HepG2 (cell line): ENCODE measurements around the gene CCND1. TPM values are rescaled to one million over a fixed set of nuclear protein-coding genes. Genes with fewer than 3 reads are reported as not detected.

Experiments
- CBX1 ChIP-seq: IDR thresholded peaks from one replicate; pipeline ENCODE4 v1.6.1; 2016; ENCODE audit warnings: antibody characterized with exemption, low read depth
- CEBPG ChIP-seq: IDR thresholded peaks from 2 replicates; pipeline ENCODE4 v1.6.1; 2016
- ELF4 ChIP-seq: sonication (generic); formaldehyde crosslinking; IDR thresholded peaks from 2 replicates; pipeline ENCODE4 v1.5.0; 2020; ENCODE audit warnings: missing genetic modification reagents, mild to moderate bottlenecking, moderate library complexity, borderline replicate concordance
- HMG20B ChIP-seq: conservative IDR thresholded peaks from 2 replicates; pipeline ENCODE4 v1.6.1; 2016; ENCODE audit warnings: missing genetic modification reagents, missing compliant biosample characterization
- HNRNPLL ChIP-seq: fragments of 200-400 bp; formaldehyde crosslinking; IDR thresholded peaks from 2 replicates; pipeline ENCODE4 v1.6.1; 2017; ENCODE audit warnings: mild to moderate bottlenecking, low read depth, low read length; ENCODE audit not compliant: poor library complexity, severe bottlenecking
- IKZF5 ChIP-seq: IDR thresholded peaks from 2 replicates; pipeline ENCODE4 v1.6.1; 2018; ENCODE audit warnings: missing genetic modification reagents, mild to moderate bottlenecking, missing compliant biosample characterization
- KDM2A ChIP-seq: sonication (generic); formaldehyde crosslinking; IDR thresholded peaks from 2 replicates; pipeline ENCODE4 v1.4.0; 2020; ENCODE audit warnings: low read depth, missing genetic modification reagents, borderline replicate concordance
- KDM3A ChIP-seq: IDR thresholded peaks from 2 replicates; pipeline ENCODE4 v1.6.1; 2018; ENCODE audit warnings: low read depth, missing compliant biosample characterization
- MATR3 ChIP-seq: sonication (generic); formaldehyde crosslinking; IDR thresholded peaks from 2 replicates; pipeline ENCODE4 v1.4.0; 2020; ENCODE audit warnings: missing genetic modification reagents
- MXD4 ChIP-seq: IDR thresholded peaks from 2 replicates; pipeline ENCODE4 v1.6.1; 2016; ENCODE audit warnings: mild to moderate bottlenecking, missing biosample characterization, missing genetic modification reagents
- NFYB ChIP-seq: sonication (generic); formaldehyde crosslinking; IDR thresholded peaks from 2 replicates; pipeline ENCODE4 v1.4.0; 2020; ENCODE audit warnings: missing genetic modification reagents
- NR2F6 ChIP-seq, 2 experiments: IDR thresholded peaks; 2 replicates each; pipeline ENCODE4 v1.6.1; 2016; ENCODE audit warnings: antibody characterized with exemption in 1 of 2, mild to moderate bottlenecking in 1 of 2
- PREB ChIP-seq: sonication (generic); formaldehyde crosslinking; IDR thresholded peaks from 2 replicates; pipeline ENCODE4 v1.4.0; 2020; ENCODE audit warnings: missing genetic modification reagents
- TARDBP ChIP-seq: sonication (generic); formaldehyde crosslinking; IDR thresholded peaks from 2 replicates; pipeline ENCODE4 v1.8.0; 2022; ENCODE audit warnings: mild to moderate bottlenecking, missing genetic modification reagents
- TBX2 ChIP-seq: sonication (generic); formaldehyde crosslinking; IDR thresholded peaks from 2 replicates; pipeline ENCODE4 v1.5.0; 2020; ENCODE audit warnings: missing genetic modification reagents, mild to moderate bottlenecking, borderline replicate concordance
- ZNF275 ChIP-seq: sonication (generic); formaldehyde crosslinking; IDR thresholded peaks from 2 replicates; pipeline ENCODE4 v1.8.0; 2022; ENCODE audit warnings: missing genetic modification reagents, mild to moderate bottlenecking, inconsistent platforms, borderline replicate concordance
- ZNF441 ChIP-seq: sonication (generic); formaldehyde crosslinking; IDR thresholded peaks from 2 replicates; pipeline ENCODE4 v1.7.0; 2021; ENCODE audit warnings: missing genetic modification reagents, borderline replicate concordance
- ZNF510 ChIP-seq: sonication (generic); formaldehyde crosslinking; IDR thresholded peaks from 2 replicates; pipeline ENCODE4 v1.4.0; 2020; ENCODE audit warnings: low read depth, mild to moderate bottlenecking, missing genetic modification reagents
- ZNF790 ChIP-seq: sonication (generic); formaldehyde crosslinking; IDR thresholded peaks from 2 replicates; pipeline ENCODE4 v1.8.0; 2022; ENCODE audit warnings: missing genetic modification reagents, mild to moderate bottlenecking, borderline replicate concordance
- ZSCAN31 ChIP-seq: sonication (generic); formaldehyde crosslinking; IDR thresholded peaks from 2 replicates; pipeline ENCODE4 v1.5.0; 2020; ENCODE audit warnings: low read depth, mild to moderate bottlenecking, missing genetic modification reagents
- ZSCAN5A ChIP-seq: sonication (generic); formaldehyde crosslinking; IDR thresholded peaks from 2 replicates; pipeline ENCODE4 v1.8.0; 2022; ENCODE audit warnings: mild to moderate bottlenecking, missing genetic modification reagents, borderline replicate concordance
- polyA plus RNA-seq, 8 experiments: library from polyadenylated mRNA; depleted of rRNA in 3 of 8; stranded (reverse) in 7 of 8; unstranded in 1 of 8; fragments of >200 nt; fragmentation: Illumina TruSeq in 4 of 8; extraction: Trizol in 4 of 8; gene quantifications; 2 replicates each; pipeline versions ENCODE4 v1.2.1 to v1.2.3, GENCODE V29; 2011 to 2016; ENCODE audit warnings: low read depth in 4 of 8, missing spikeins in 1 of 8, mixed read lengths in 1 of 8; ENCODE audit not compliant: insufficient read depth in 1 of 8
- total RNA-seq, 5 experiments: library from RNA; depleted of rRNA; stranded (reverse); fragments of >200 nt; fragmentation: Illumina TruSeq; extraction: Trizol; gene quantifications; 2 replicates each; pipeline ENCODE4 v1.2.3, GENCODE V29; 2016; ENCODE audit warnings: low read depth in 1 of 5
- TF ChIP-seq, protein P1 (sequence below): sonication (generic); formaldehyde crosslinking; IDR thresholded peaks from 2 replicates; pipeline ENCODE4 v1.8.0; 2023; ENCODE audit warnings: mild to moderate bottlenecking, missing genetic modification reagents

The CCND1 gene
- total and polyA plus RNA-seq, 2 of the 13 experiments (the other 11 are each of a cell fraction or from before 2014, with no cell fraction given): 107 to 136 TPM

DNA sequence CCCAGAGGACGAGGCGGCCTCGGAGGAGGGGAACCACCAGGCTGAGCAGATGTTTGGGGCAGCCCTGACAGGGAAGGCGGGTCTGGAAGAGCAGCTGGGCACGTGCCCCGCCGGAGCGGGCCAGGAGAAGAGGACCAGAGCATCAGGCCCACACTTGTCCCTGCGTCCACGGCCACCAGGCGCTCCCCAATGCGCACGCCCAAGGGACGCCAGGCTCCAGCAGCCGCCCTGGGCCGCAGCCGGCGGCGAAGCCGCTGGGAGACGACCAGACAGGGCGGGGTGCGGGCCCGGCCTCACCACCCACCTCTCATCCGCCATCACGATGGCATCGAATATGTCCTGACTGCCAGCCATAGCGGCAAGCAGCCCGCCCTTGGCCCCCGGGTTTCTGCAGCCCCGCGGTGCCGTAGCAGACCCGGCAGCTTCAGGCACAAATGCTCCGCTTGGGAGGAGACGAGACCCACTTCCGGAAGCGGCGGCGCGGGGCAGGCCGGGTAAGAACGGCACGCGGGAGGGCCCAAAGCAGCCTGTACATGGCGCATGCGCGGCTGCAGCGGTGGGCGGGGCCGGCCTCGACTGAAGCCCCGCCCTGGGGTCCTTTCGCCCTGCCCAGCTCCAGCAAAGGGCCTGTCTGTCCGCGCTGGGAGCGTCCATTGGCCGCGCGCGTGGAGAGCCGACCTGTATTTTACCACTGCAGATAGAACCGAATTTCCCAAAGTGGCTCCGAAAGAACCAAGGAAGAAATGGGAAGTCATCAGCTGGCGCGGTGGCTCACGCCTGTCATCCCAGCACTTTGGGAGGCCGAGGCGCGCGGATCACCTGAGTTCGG is 34.1 kb downstream of the CCND1 start, which contains the start of gene LTO1 (continued):
- no peak for TF ChIP-seq PREB (CRISPR knock-in tag)
- peak; percentile 89 for TF ChIP-seq ZNF510
- TF ChIP-seq MATR3 (CRISPR knock-in tag): no peak
- TF ChIP-seq CBX1: peak; percentile 81
- peak; percentile 60; the same call in 1 of the 2 replicates for TF ChIP-seq KDM3A
- TF ChIP-seq HMG20B (CRISPR knock-in tag): 0 out of 2 replicates have a peak, but pooled peaks have one; percentile 15
- TF ChIP-seq MXD4 (CRISPR knock-in tag): peak; percentile 85
- TF ChIP-seq HNRNPLL: peak; percentile 28
- peak; percentile 70; the same call in 1 of the 2 replicates for TF ChIP-seq ELF4 (CRISPR knock-in tag)
- TF ChIP-seq ZNF441: peak; percentile 20; the same call in 1 of the 2 replicates
- 0 out of 2 replicates have a peak, but pooled peaks have one; percentile 3 for TF ChIP-seq CEBPG
- TF ChIP-seq TBX2 (CRISPR knock-in tag): peak; percentile 64; the same call in 1 of the 2 replicates
- TF ChIP-seq, protein P1, sequence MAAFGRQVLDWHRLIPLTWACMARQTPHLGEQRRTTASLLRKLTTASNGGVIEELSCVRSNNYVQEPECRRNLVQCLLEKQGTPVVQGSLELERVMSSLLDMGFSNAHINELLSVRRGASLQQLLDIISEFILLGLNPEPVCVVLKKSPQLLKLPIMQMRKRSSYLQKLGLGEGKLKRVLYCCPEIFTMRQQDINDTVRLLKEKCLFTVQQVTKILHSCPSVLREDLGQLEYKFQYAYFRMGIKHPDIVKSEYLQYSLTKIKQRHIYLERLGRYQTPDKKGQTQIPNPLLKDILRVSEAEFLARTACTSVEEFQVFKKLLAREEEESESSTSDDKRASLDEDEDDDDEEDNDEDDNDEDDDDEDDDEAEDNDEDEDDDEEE (CRISPR knock-in tag): peak; percentile 35; the same call in 1 of the 2 replicates
- 0 out of 2 replicates have a peak, but pooled peaks have one; percentile 59 for TF ChIP-seq ZSCAN5A (CRISPR knock-in tag)
- peak; percentile 93 for TF ChIP-seq KDM2A (CRISPR knock-in tag)
- peak; percentile 71; the same call in 1 of the 2 replicates for TF ChIP-seq ZSCAN31 (CRISPR knock-in tag)
- peak; percentile 73; the same call in 1 of the 2 replicates for TF ChIP-seq ZNF790 (CRISPR knock-in tag)
- peak; percentile 27; the same call in 1 of the 2 replicates for TF ChIP-seq IKZF5
- TF ChIP-seq NR2F6 (IDR thresholded peaks at IDR 0.05): no peak
- TF ChIP-seq NR2F6 (CRISPR knock-in tag; IDR thresholded peaks at IDR 0.05): peak; percentile 44; the same call in 1 of the 2 replicates
- peak; percentile 52; the same call in 1 of the 2 replicates for TF ChIP-seq TARDBP
- TF ChIP-seq ZNF275 (CRISPR knock-in tag): peak; percentile 27; the same call in 1 of the 2 replicates
- peak; percentile 40; the same call in 1 of the 2 replicates for TF ChIP-seq NFYB (CRISPR knock-in tag)
